PC-9 (cell line): ENCODE results near the gene DSCAML1. TPM values are rescaled to one million over a fixed set of nuclear protein-coding genes. Genes with fewer than 3 reads are reported as not detected.

Experiments
- BruUV-seq: library from RNA; stranded (reverse); fragments of 400-500 nt; replicated peaks from 2 replicates; lab custom pipeline; 2021; lab: Mats Ljungman, UMichigan
- CTCF ChIA-PET: fragments of 300-600 bp; sonication (Branson Sonifier 250); formaldehyde crosslinking; loops from one replicate; lab custom pipeline; 2022; ENCODE audit warnings: antibody characterized with exemption; lab: Charles Lee
- POLR2A ChIA-PET: fragments of 300-600 bp; sonication (Branson Sonifier 250); formaldehyde crosslinking; loops from one replicate; lab custom pipeline; 2022; ENCODE audit warnings: antibody characterized with exemption; ENCODE audit not compliant: unreplicated experiment; lab: Charles Lee
- DNase-seq, 2 experiments: peaks; one replicate each; pipeline versions ENCODE4 v3.0.0 to v3.0.0-alpha.2; 2015 to 2022; ENCODE audit warnings: mixed read lengths in 1 of 2
- H2AFZ ChIP-seq: fragments of 200-600 bp; sonication (generic); 2 replicates; pipeline ENCODE4 v1.8.1; 2017; ENCODE audit warnings: antibody characterized with exemption
- H3F3A ChIP-seq: fragments of 200-600 bp; sonication (generic); 2 replicates; pipeline ENCODE4 v1.8.1; 2017; ENCODE audit warnings: antibody characterized with exemption, mild to moderate bottlenecking, low read depth; ENCODE audit not compliant: insufficient read depth
- H3K27ac ChIP-seq: fragments of 200-600 bp; sonication (generic); 2 replicates; pipeline ENCODE4 v1.6.1; 2016; ENCODE audit warnings: mixed run types
- H3K27me3 ChIP-seq: fragments of 200-600 bp; sonication (generic); 2 replicates; pipeline ENCODE4 v1.6.1; 2016; ENCODE audit warnings: low read depth, mixed run types; ENCODE audit not compliant: insufficient read depth
- H3K36me3 ChIP-seq: fragments of 200-600 bp; sonication (generic); 2 replicates; pipeline ENCODE4 v1.6.1; 2016; ENCODE audit warnings: low read depth, mixed run types
- H3K4me1 ChIP-seq: fragments of 200-600 bp; sonication (generic); replicated peaks from 2 replicates; pipeline ENCODE4 v1.6.1; 2016; ENCODE audit warnings: mixed run types; ENCODE audit not compliant: insufficient read depth
- H3K4me2 ChIP-seq: fragments of 200-600 bp; sonication (generic); 2 replicates; pipeline ENCODE4 v1.6.1; 2017; ENCODE audit warnings: mixed run types
- H3K4me3 ChIP-seq: fragments of 200-600 bp; sonication (generic); 2 replicates; pipeline ENCODE4 v1.6.1; 2016; ENCODE audit warnings: mixed run types
- H3K79me2 ChIP-seq: fragments of 200-600 bp; sonication (generic); 2 replicates; pipeline ENCODE4 v1.6.1; 2017; ENCODE audit warnings: low read depth, mixed run types
- H3K9me2 ChIP-seq: fragments of 200-600 bp; sonication (generic); 2 replicates; pipeline ENCODE4 v1.8.1; 2017; ENCODE audit warnings: mild to moderate bottlenecking; ENCODE audit not compliant: insufficient read depth
- H3K9me3 ChIP-seq: fragments of 200-600 bp; sonication (generic); 2 replicates; pipeline ENCODE4 v1.8.1; 2016; ENCODE audit warnings: low read depth; ENCODE audit not compliant: insufficient read depth
- H4K20me1 ChIP-seq: fragments of 200-600 bp; sonication (generic); 2 replicates; pipeline ENCODE4 v1.8.1; 2017; ENCODE audit not compliant: insufficient read depth
- EZH2 ChIP-seq: fragments of 200-600 bp; sonication (generic); IDR thresholded peaks from 2 replicates; pipeline ENCODE4 v1.8.0; 2017; ENCODE audit warnings: antibody characterized with exemption, low read depth
- intact Hi-C: fragments of 100-400 bp; cut with micrococcal nuclease; formaldehyde crosslinking; loops from one replicate; pipeline ENCODE4 v1.10.0; 2022; ENCODE audit not compliant: unreplicated experiment
- total RNA-seq: library from RNA; stranded (reverse); gene quantifications from 2 replicates; pipeline ENCODE4 v1.2.3, GENCODE V29; 2021
- TF ChIP-seq, protein P1 (sequence below): fragments of 200-600 bp; sonication (generic); conservative IDR thresholded peaks from 2 replicates; pipeline ENCODE4 v1.6.1; 2017; ENCODE audit warnings: mixed run types, antibody characterized with exemption, mild to moderate bottlenecking, moderate library complexity

The DSCAML1 gene
- total RNA-seq, 1 experiment from 2014 or later = not detected

DNA sequence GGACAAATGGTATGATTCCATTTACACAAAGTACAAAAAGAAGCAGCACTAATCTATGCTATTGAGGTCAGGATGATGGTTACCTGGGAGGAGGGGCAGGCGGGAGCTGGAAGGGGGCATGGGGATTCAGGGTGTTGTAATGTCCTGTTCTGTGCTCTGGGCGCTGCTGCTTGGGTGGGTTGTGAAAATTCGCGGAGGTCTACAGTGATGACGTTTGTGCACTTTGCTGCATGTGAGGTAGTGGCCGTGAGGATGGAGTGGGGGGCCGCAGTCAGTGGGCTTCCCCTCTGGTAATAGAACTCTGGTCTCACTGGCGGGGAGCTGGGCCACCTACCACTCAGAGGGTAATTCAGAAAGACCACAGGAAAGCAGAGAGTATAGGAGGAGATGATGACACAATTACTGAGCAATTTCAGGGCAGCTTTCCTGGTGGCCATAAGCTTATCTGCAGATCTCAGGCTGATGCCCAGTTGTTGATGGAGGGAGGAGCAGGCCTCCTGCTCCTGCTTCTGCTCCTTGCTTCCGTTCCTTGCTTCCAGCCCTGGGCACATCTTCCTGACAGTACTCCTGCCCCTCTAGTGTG is 347.8 kb downstream of the DSCAML1 start:
- Histone ChIP-seq H3K9me2 (no peaks in the 10 kb centered on the region), H3K9me3 (no peaks in the 10 kb centered on the region), H3K4me3 (no peak overlapping the region), H3K36me3 (no peaks in the 10 kb centered on the region), H4K20me1 (no peaks in the 10 kb centered on the region), H3K4me1 (no peaks in the 10 kb centered on the region), H3K27ac (no peak overlapping the region), H3K27me3 (peaks cover 99% of the 10 kb centered on the region), H2AFZ (no peak overlapping the region), H3F3A (no peaks in the 10 kb centered on the region), H3K79me2 (no peaks in the 10 kb centered on the region), H3K4me2 (no peak overlapping the region)
- ChIA-PET POLR2A (no interaction called here), CTCF (no interaction called here)
- DNase-seq = peak in 1 of 2 experiments; percentile 45
- intact Hi-C loops = no loop called here
- TF ChIP-seq, protein P1, sequence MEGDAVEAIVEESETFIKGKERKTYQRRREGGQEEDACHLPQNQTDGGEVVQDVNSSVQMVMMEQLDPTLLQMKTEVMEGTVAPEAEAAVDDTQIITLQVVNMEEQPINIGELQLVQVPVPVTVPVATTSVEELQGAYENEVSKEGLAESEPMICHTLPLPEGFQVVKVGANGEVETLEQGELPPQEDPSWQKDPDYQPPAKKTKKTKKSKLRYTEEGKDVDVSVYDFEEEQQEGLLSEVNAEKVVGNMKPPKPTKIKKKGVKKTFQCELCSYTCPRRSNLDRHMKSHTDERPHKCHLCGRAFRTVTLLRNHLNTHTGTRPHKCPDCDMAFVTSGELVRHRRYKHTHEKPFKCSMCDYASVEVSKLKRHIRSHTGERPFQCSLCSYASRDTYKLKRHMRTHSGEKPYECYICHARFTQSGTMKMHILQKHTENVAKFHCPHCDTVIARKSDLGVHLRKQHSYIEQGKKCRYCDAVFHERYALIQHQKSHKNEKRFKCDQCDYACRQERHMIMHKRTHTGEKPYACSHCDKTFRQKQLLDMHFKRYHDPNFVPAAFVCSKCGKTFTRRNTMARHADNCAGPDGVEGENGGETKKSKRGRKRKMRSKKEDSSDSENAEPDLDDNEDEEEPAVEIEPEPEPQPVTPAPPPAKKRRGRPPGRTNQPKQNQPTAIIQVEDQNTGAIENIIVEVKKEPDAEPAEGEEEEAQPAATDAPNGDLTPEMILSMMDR = no peak
- TF ChIP-seq EZH2 = no peak
- no TSS peak for BruUV-seq

DNA sequence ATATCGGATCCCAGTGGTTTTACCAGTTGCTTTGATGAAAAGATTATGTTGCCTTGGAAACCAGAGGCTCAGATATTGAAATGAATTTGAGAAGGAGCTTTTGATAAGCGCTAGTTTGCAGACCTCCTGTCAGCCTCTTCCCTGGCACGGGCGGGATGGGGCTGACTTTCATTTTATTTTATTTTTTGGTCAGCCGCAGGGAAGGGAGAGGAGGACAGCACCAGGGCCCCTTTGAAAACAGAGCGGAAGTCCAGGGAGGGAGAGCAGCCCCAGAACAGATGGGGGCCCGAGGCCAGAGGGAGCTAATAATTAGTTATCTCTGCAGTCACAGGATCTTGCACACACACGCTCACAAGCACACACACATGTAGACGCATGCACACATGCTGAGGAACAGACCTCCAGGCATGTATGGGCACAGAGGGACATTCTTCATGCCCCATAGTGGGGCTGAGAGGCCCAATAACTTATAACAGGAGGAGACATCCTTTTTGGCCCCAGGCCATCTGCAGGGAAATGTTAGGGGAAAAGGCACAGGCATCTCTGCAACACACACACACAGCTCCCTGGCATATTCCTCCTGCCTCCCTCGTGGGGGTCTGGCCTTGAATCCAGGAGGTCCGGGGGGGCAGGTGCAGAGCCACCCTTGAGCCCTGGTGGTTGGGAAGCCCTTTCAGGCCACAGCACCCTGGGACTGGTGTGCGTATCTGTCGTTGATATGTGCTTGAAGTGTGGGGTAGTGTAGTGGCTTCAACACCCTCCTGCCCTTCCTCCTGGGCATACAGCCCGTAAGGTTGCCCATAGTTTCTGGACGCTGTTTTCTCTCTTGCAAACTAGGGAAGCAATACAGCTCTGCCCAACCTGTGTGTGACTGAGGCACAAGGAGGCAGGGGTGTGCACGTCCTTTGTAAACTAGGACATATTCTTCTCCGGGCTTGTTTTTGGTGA is 352.0 kb downstream of the DSCAML1 start:
- H3K27me3 ChIP-seq = peaks cover 97% of the 10 kb centered on the region
- H2AFZ ChIP-seq = no peak overlapping the region
- H3K4me3 ChIP-seq = no peak overlapping the region
- POLR2A ChIA-PET = no interaction called here
- no peaks in the 10 kb centered on the region for H3K79me2 ChIP-seq
- CTCF ChIA-PET = no interaction called here
- TF ChIP-seq, protein P1 = no peak
- no peak for TF ChIP-seq EZH2
- no peaks in the 10 kb centered on the region for H3K36me3 ChIP-seq
- H3K27ac ChIP-seq = no peak overlapping the region
- DNase-seq = no peak
- H3K9me3 ChIP-seq = no peaks in the 10 kb centered on the region
- intact Hi-C loops = no loop called here
- H3K9me2 ChIP-seq = no peaks in the 10 kb centered on the region
- no peaks in the 10 kb centered on the region for H4K20me1 ChIP-seq
- no peaks in the 10 kb centered on the region for H3F3A ChIP-seq
- no peaks in the 10 kb centered on the region for H3K4me1 ChIP-seq
- no TSS peak for BruUV-seq
- H3K4me2 ChIP-seq = no peak overlapping the region

DNA sequence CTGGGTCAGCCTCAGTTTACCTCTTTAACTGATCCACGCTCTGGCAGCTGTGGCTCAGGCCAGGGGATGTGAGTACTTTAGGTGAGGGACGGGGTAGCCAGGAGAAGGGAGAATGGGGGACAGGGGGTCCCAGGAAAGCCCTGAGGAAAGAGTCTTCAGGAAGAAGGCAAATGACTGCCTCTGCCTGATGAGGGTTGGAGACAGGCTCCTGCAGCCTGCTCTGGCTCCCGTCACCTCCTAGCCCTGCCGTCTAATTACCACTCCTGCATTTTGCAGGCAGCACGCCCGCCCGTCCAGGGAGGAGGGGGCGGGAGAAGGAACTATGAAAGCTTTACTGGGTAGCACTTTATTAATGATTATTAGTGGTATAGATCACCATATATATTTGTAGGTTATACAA is 352.8 kb downstream of the DSCAML1 start:
- peaks cover 97% of the 10 kb centered on the region for H3K27me3 ChIP-seq
- H3K27ac ChIP-seq = no peak overlapping the region
- no peaks in the 10 kb centered on the region for H3K9me3 ChIP-seq
- no TSS peak for BruUV-seq
- no peak for DNase-seq
- no peaks in the 10 kb centered on the region for H3K9me2 ChIP-seq
- H4K20me1 ChIP-seq = no peaks in the 10 kb centered on the region
- intact Hi-C loops = no loop called here
- no peak overlapping the region for H3K4me2 ChIP-seq
- CTCF ChIA-PET = interaction anchor here (0.7 kb wide), 1 partner anchor 52 kb away, joined by 3 read pairs; no protein-coding TSS in a partner anchor
- H3K36me3 ChIP-seq = no peaks in the 10 kb centered on the region
- no peak overlapping the region for H2AFZ ChIP-seq
- no peaks in the 10 kb centered on the region for H3K79me2 ChIP-seq
- H3K4me3 ChIP-seq = no peak overlapping the region
- no peaks in the 10 kb centered on the region for H3K4me1 ChIP-seq
- no peaks in the 10 kb centered on the region for H3F3A ChIP-seq
- POLR2A ChIA-PET = no interaction called here
- TF ChIP-seq EZH2 = no peak; the same call in 1 of the 2 replicates
- TF ChIP-seq, protein P1 = no peak
